COLO668 (cell line): ENCODE measurements around the gene TMEM108.

Experiments used
- DNase-seq: peaks from one replicate; lab custom pipeline; 2025; ENCODE audit not compliant: unreplicated experiment; lab: John Stamatoyannopoulos, UW

TMEM108 gene

GRCh38 chr3:133328373-133328772 lies 290.2 kb downstream of the TMEM108 start:
- DNase-seq = no peak

GRCh38 chr3:133329626-133330025 lies 291.4 kb downstream of the TMEM108 start:
- DNase-seq = no peak

DNA sequence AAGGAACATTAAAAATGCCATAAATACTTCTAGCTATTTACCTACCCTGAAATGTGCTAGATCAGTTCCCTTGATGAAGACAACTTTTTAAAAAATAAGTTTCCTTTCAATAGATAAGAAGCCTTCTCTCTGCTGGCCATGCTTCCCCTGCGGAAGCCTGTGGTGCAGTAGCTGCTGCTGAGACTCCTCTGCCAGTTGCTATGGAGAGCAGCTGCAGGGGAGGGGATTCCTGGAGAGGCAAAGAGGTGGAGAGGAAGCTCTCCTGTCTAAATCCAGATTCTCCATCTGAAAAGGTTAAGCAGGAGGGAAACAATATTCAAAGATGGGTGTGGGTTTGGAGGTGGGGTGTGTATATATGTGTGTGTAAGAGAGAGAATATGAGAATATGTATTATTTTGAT lies 291.9 kb downstream of the TMEM108 start:
- peak; percentile 18 for DNase-seq

GRCh38 chr3:133330522-133330921 lies 292.3 kb downstream of the TMEM108 start:
- DNase-seq = no peak

DNA sequence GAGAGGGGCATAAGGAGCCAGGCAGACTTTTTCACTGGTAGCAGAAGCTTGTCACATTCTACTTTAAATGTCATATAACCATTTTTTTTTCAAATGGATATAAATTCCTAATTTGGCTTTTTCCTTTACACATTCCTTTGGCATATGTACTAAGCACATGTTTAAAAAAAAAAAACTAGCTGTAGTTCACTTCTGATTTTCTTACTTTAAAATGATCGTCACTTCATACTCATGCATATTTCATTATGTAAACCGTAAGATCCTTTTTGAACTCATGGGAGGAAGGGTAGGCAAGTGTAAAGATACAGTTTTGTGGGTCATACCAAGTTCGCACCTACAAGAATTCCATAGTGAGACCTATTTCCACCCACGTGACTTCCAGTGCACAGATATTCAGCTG lies 316.5 kb downstream of the TMEM108 start:
- no peak for DNase-seq

DNA sequence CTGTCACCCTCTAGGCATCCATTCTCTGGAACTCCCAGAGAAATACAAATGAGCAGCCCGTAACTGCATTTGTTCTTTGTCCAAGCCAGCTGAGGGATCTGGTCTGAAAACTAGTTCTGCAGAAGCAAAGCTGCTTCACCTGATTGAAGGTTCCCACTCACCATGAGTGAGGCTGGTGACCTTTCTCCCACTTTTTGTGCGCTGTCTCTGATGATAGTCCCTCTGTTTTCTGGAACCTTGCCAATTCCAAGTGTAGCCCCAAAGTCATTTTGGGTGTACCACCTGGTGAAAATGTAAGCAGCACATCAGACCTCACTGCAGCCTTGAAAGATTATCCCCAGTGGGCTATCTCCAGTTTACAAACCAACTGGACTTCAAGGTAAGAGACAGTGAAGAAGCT lies 322.3 kb downstream of the TMEM108 start:
- DNase-seq = no peak

GRCh38 chr3:133361011-133361410 lies 322.8 kb downstream of the TMEM108 start:
- DNase-seq = no peak

DNA sequence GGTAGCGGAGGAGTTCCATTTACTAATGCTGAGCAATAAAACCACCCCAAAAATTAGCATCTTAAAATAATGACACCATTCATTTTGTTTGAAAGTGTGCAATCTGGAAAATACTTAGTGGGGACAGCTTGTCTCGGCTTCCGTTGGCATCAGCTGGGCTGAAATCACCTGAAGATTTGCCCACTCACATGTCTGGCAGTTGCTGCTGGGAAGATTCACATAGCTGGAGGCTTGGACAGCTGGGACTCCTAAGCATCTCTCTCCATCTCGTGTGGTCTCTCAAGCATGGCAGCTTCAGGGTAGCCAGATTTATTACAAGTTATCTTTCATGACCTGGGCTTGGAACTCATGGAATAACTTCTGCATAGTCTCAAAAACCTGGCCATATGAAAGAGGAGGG lies 323.2 kb downstream of the TMEM108 start:
- no peak for DNase-seq

DNA sequence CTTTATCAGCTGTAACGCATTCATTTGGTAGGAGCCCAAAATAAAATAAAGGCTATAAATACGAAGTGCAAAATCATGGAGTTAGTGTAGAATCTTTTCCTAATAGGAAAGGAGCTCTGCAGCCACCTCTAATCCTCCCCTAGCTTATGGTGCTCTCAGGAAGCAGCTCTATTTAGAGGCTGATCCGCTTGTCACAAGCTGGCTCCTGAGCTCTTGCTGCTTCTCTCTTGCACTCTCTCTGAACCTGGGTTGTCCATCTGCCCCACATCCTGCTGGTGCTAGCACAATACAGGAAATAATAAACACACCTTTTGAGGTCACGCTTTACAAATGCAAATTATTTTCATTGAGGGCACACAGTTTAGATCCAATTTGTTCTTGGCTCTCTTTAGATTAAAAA lies 324.3 kb downstream of the TMEM108 start:
- DNase-seq = no peak

- no peak for DNase-seq
Observed at GRCh38 chr3:133364704-133365103, 326.5 kb downstream of the TMEM108 start.

- DNase-seq = no peak
Observed at GRCh38 chr3:133366921-133367320, 328.7 kb downstream of the TMEM108 start.

DNA sequence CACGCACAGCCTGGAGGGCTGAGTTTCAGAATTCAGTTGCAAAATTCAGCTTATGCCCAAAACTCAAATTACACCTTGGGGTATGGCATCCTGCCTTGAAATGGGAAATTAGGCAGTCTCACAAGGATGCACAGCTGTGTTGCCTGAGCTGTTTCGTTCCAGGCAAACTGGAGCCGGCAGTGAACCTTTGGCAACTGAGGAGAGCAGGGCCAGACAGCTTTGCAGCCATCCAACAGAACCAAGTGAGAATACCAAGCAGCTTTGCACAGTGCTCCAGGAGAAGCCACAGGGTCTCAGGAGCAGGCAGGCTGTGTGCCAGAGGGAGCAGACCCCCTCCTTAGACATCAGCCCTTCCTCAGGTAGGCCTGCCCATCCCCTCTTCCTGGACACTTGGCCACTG lies 329.2 kb downstream of the TMEM108 start:
- DNase-seq = no peak

DNA sequence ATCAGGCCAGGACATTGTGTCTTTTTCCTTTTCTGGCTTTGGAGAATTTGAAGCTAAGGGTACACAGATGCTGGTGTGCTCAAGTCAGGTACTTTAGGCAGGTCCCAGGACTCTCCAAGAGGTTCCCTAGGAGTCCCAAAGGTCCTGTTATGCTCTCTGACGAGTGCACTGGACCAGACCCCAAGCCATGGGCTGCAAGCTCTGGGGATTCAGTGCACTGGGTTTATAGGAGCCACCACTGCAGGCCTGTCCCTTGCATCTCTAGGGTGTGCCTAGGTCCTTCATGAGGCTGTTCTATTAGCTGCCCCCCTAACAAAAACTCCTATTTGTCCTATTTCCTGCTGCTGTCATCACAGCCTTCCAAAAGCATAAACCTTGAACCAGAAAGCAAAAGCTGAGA lies 329.8 kb downstream of the TMEM108 start:
- DNase-seq = no peak

DNA sequence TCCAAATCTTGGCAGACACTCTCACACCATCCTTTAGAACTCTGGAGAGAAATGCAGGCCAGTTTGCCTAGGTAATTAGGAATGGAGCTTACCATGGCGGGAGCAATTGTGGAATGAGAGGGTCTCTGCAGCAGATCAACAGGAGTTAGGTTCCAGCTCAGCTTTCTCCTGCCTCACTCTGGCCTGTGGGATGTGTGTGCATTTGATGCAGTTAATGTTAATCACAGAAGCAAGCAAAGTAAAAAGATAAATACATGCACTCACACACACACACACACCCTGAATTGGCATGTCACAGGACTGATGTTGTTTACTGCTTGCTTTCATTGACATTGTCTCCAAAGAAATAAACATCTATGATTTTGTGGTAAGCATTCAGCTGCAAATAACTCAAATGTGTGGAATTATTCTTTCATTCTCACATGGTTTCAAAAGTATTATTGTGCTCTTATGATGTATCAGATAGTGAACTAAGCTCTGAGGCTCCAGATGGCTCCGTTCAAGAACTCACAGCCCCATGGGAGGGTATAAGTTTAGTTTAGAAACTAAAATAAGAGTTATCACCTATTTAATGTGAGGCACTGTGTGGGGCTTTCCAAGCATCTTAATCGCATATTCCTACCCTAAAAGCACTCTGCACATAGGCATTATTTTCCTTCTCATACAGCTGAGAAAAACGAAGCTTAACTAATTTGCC lies 330.3 kb downstream of the TMEM108 start:
- no peak for DNase-seq

- DNase-seq = no peak
Observed at GRCh38 chr3:133369068-133369440, 330.9 kb downstream of the TMEM108 start.

GRCh38 chr3:133371181-133371580 lies 333.0 kb downstream of the TMEM108 start:
- DNase-seq = no peak

DNA sequence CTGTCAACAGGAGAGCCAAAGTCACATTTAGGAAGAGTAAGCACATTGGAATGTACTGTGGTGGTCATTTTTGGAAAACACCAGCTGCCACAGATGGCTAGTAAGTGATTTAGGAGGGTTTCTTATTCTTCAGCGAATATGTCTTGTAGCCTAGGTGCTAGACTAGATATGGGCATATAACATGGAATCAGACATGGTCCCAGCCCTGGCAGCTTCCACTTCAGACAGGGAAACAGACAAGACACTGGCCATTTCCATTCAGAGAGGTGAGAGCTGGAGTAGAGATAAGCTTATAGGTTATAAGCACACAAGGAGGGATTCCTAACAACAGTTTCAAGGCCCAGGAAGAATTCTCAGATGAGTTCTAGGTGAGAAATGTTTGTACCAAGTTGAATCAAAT lies 333.5 kb downstream of the TMEM108 start:
- DNase-seq = no peak

DNA sequence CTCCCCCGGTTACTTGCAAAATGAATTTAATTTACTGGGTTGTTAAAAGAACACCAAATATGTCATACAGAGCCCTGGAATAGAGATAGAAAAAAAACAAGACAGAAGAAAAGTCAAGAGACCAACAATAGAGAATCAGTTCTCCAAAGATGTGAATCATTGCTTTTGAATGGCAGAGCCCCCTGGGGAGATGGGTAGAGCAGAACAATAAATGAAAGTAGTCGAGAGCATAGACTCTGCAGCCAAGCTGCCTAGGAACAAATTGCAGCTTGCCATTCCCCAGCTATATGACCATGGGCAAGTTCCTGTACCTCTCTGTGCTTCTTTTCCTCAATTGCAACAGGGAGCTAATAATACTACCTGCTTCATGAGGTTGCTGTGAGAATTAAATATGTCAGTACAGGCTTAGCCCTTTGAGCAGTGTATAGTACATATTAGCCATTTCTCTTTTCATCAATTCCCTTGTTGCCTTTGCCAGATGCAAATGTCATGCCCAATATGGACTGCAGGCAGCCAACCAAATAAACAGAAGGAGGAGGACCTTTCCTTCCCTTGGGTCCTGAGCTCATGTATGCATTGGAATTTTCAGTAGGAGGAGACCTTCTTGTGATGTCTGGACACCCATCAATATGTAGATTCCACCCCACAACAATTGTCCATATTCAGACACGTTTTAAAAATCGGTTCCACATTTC lies 336.7 kb downstream of the TMEM108 start:
- DNase-seq = no peak

DNA sequence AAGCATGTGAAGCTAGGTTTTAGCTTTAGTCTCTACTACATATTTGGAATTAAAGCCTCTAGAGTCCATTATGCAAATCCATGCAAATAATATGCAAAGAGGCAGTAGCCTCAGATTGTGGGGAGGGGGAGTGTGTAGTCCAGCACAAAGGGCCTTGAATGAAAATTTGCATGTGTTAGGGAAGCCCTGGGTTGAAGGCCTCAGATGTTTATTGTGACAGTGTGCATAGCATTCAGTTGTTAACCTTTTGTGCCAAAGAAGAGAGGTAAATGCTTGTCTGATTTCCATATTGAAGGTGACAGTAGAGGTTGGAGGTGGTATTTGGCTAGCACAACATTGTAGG lies 337.2 kb downstream of the TMEM108 start:
- DNase-seq = no peak

- no peak for DNase-seq
Observed at GRCh38 chr3:133376810-133377209, 338.6 kb downstream of the TMEM108 start.

DNA sequence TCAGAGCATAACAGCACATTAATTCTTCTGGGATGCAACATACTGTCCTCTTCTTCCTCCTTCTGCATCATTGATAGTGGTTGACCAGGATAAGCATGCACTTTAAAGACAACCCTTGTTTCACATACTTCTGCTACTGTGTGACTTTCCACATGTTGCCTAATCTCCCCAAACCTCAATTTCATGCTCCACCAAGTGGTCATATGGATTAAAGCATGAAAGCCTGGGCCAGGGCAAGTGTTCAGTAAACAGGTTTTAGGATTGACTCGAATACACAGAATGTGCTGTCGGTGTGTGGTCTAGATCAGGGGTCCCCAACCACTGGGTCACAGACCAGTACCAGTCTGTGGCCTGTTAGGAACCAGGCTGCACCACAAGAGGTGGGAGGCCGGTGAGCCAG lies 339.2 kb downstream of the TMEM108 start:
- DNase-seq = no peak

DNA sequence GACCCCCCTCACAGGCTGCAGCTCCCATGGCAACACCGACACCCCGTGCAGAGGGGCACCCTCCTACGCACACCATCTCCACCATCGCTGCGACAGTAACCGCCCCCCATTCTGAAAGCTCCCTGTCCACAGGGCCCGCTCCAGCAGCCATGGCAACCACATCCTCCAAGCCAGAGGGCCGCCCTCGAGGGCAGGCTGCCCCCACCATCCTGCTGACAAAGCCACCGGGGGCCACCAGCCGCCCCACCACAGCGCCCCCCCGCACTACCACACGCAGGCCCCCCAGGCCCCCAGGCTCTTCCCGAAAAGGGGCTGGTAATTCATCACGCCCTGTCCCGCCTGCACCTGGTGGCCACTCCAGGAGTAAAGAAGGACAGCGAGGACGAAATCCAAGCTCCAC lies 341.7 kb downstream of the TMEM108 start:
- DNase-seq = no peak
